CD14-positive monocyte (primary cell): ENCODE results near the gene DNAAF3. TPM values are rescaled to one million over a fixed set of nuclear protein-coding genes. Genes with fewer than 3 reads are reported as not detected.
"Not testable (repeated sequence)": the region's sequence is repeated elsewhere in the genome, so short reads cannot be mapped to it uniquely, and the experiment has no call there.

ENCODE experiments used
- DNase-seq, 3 donors: peaks; one replicate each; pipeline ENCODE4 v3.0.0-alpha.2; 2011 to 2022
- H2AFZ ChIP-seq: 2 replicates; pipeline ENCODE4 v1.6.0; 2012; ENCODE audit warnings: mild to moderate bottlenecking, low read depth, low read length, inconsistent platforms; ENCODE audit not compliant: insufficient read depth, poor library complexity, severe bottlenecking
- H3K27ac ChIP-seq, 2 donors: 1 replicate in 1 of 2; 2 replicates in 1 of 2; pipeline ENCODE4 v1.5.1; 2012 to 2013; ENCODE audit warnings: low read length in 2 of 2, control low read depth in 1 of 2, inconsistent platforms in 1 of 2, low read depth in 1 of 2, mild to moderate bottlenecking in 1 of 2
- H3K27me3 ChIP-seq, 2 donors: one replicate each; pipeline versions ENCODE4 v1.6.0 to v1.6.1; 2011 to 2013; ENCODE audit warnings: low read length in 2 of 2; ENCODE audit not compliant: control insufficient read depth in 2 of 2, insufficient read depth in 2 of 2
- H3K36me3 ChIP-seq, 2 donors: replicated peaks in 1 of 2; 1 replicate in 1 of 2; 2 replicates in 1 of 2; pipeline versions ENCODE4 v1.5.1 to v1.6.1; 2012 to 2013; ENCODE audit warnings: low read length in 2 of 2, control low read depth in 1 of 2, inconsistent platforms in 1 of 2, mild to moderate bottlenecking in 1 of 2; ENCODE audit not compliant: insufficient read depth in 2 of 2, control insufficient read depth in 1 of 2
- H3K4me1 ChIP-seq, 2 donors: 1 replicate in 1 of 2; 2 replicates in 1 of 2; pipeline versions ENCODE4 v1.5.1 to v1.6.1; 2012 to 2013; ENCODE audit warnings: low read length in 2 of 2, control low read depth in 1 of 2, inconsistent platforms in 1 of 2, mild to moderate bottlenecking in 1 of 2, moderate library complexity in 1 of 2; ENCODE audit not compliant: insufficient read depth in 2 of 2, control insufficient read depth in 1 of 2
- H3K4me2 ChIP-seq: replicated peaks from 2 replicates; pipeline ENCODE3; 2012; ENCODE audit warnings: low read length, moderate library complexity, mild to moderate bottlenecking; ENCODE audit not compliant: poor library complexity, severe bottlenecking; ENCODE audit errors: extremely low read depth
- H3K4me3 ChIP-seq, 3 experiments: fragments of 200-600 bp in 1 of 3; sonication (generic) in 1 of 3; replicated peaks in 1 of 3; 1 replicate in 2 of 3; 2 replicates in 1 of 3; pipeline ENCODE4 v1.5.1; 2011 to 2013; ENCODE audit warnings: low read length in 3 of 3, mild to moderate bottlenecking in 3 of 3, control low read depth in 2 of 3, low read depth in 2 of 3, inconsistent platforms in 1 of 3, moderate library complexity in 1 of 3
- H3K79me2 ChIP-seq: 2 replicates; pipeline ENCODE4 v1.6.0; 2012; ENCODE audit warnings: mild to moderate bottlenecking, control low read depth, inconsistent platforms, low read length, moderate library complexity; ENCODE audit not compliant: insufficient read depth
- H3K9ac ChIP-seq: 2 replicates; pipeline ENCODE4 v1.6.0; 2017; ENCODE audit warnings: low read length, mild to moderate bottlenecking; ENCODE audit not compliant: insufficient read depth, poor library complexity, severe bottlenecking
- H3K9me3 ChIP-seq, 2 donors: replicated peaks in 1 of 2; 1 replicate in 1 of 2; 2 replicates in 1 of 2; pipeline versions ENCODE4 v1.5.1 to v1.6.1; 2012 to 2013; ENCODE audit warnings: low read length in 2 of 2, control low read depth in 1 of 2; ENCODE audit not compliant: control insufficient read depth in 1 of 2, insufficient read depth in 1 of 2
- H4K20me1 ChIP-seq: 2 replicates; pipeline ENCODE4 v1.6.0; 2012; ENCODE audit warnings: mild to moderate bottlenecking, low read length, control low read depth, moderate library complexity; ENCODE audit not compliant: insufficient read depth
- H3K27ac Mint-ChIP-seq, 7 donors: one replicate each; pipeline ENCODE4 v1.8.0; 2020; ENCODE audit warnings: mild to moderate bottlenecking in 7 of 7, mixed read lengths in 7 of 7, moderate library complexity in 6 of 7, inconsistent platforms in 2 of 7
- H3K27me3 Mint-ChIP-seq, 3 donors: one replicate each; pipeline ENCODE4 v1.8.0; 2021 to 2022; ENCODE audit warnings: low read depth in 3 of 3, mild to moderate bottlenecking in 3 of 3, mixed read lengths in 3 of 3, moderate library complexity in 3 of 3, inconsistent platforms in 1 of 3
- H3K36me3 Mint-ChIP-seq, 2 donors: one replicate each; pipeline ENCODE4 v1.8.0; 2020; ENCODE audit warnings: mixed read lengths in 2 of 2, inconsistent platforms in 1 of 2, mild to moderate bottlenecking in 1 of 2
- H3K4me1 Mint-ChIP-seq: one replicate; pipeline ENCODE4 v1.8.0; 2020; ENCODE audit warnings: mild to moderate bottlenecking, mixed read lengths
- H3K4me3 Mint-ChIP-seq, 2 donors: one replicate each; pipeline ENCODE4 v1.8.0; 2020; ENCODE audit warnings: mild to moderate bottlenecking in 2 of 2, mixed read lengths in 2 of 2, moderate library complexity in 1 of 2
- H3K9me3 Mint-ChIP-seq, 7 donors: one replicate each; pipeline ENCODE4 v1.8.0; 2020 to 2022; ENCODE audit warnings: mixed read lengths in 7 of 7, mild to moderate bottlenecking in 6 of 7, moderate library complexity in 6 of 7, inconsistent platforms in 2 of 7
- WGBS: methylation state at CpG from one replicate; pipeline ENCODE4 v1.1.5; 2013; ENCODE audit warnings: missing lambda C conversion rate; ENCODE audit not compliant: insufficient coverage; 5-methylcytosine and 5-hydroxymethylcytosine counted together
- intact Hi-C, 2 donors: fragments of 100-400 bp; cut with micrococcal nuclease; formaldehyde crosslinking; loops; one replicate each; pipeline versions ENCODE4 v1.15.0 to v1.15.1; 2023
- polyA plus RNA-seq, 3 donors: library from polyadenylated mRNA; depleted of rRNA in 1 of 3; unstranded in 2 of 3; stranded (reverse) in 1 of 3; fragments of 300-500 nt in 2 of 3; fragments of >200 nt in 1 of 3; fragmentation: Illumina TruSeq in 2 of 3; gene quantifications; 1 replicate in 2 of 3; 2 replicates in 1 of 3; pipeline ENCODE4 v1.2.3, GENCODE V29; 2012 to 2021
- TF ChIP-seq, protein P1 (sequence below): fragments of 200-600 bp; IDR thresholded peaks from one replicate; pipeline ENCODE4 v1.8.0; 2022; ENCODE audit warnings: antibody characterized with exemption, mild to moderate bottlenecking

Gene DNAAF3
- polyA plus RNA-seq, 3 donors: 0.19 TPM; not detected in 2

DNA sequence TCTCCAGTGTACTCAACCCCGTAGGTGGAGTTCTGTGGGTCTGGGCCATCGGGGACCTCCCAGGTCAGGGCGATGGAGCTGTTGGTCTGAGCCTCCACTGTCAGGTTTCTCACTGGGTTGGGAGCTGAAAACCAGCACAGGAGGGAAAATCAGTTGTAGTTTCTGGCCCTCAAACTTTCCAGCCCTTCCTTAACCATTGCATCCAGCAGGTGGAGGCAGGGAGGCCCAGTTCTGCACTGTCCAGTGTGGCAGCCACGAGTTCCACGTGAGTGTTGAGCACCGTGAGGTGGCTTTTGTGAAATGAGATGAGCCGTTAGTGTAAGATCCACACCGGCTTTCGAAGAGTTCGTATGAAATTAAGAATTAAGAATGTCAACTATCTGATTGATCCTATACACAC, 35.8 kb upstream of the DNAAF3 start:
- DNase-seq, H2AFZ ChIP-seq, H3K4me1 Mint-ChIP-seq, H3K36me3 Mint-ChIP-seq, H4K20me1 ChIP-seq, H3K36me3 ChIP-seq, H3K9me3 Mint-ChIP-seq, H3K4me1 ChIP-seq, H3K27ac ChIP-seq, H3K79me2 ChIP-seq, H3K4me3 Mint-ChIP-seq, intact Hi-C loops, H3K4me2 ChIP-seq, H3K27me3 ChIP-seq, H3K9me3 ChIP-seq, H3K9ac ChIP-seq, H3K4me3 ChIP-seq, H3K27ac Mint-ChIP-seq: not testable (repeated sequence)
- TF ChIP-seq, protein P1, sequence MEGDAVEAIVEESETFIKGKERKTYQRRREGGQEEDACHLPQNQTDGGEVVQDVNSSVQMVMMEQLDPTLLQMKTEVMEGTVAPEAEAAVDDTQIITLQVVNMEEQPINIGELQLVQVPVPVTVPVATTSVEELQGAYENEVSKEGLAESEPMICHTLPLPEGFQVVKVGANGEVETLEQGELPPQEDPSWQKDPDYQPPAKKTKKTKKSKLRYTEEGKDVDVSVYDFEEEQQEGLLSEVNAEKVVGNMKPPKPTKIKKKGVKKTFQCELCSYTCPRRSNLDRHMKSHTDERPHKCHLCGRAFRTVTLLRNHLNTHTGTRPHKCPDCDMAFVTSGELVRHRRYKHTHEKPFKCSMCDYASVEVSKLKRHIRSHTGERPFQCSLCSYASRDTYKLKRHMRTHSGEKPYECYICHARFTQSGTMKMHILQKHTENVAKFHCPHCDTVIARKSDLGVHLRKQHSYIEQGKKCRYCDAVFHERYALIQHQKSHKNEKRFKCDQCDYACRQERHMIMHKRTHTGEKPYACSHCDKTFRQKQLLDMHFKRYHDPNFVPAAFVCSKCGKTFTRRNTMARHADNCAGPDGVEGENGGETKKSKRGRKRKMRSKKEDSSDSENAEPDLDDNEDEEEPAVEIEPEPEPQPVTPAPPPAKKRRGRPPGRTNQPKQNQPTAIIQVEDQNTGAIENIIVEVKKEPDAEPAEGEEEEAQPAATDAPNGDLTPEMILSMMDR: peak; percentile 24
- H3K27me3 Mint-ChIP-seq: peaks cover 6 to 39% (median 35%) of the 10 kb centered on the region in 3 donors
- WGBS: 80% methylated on average over 3 of the region's 10 CpGs

DNA sequence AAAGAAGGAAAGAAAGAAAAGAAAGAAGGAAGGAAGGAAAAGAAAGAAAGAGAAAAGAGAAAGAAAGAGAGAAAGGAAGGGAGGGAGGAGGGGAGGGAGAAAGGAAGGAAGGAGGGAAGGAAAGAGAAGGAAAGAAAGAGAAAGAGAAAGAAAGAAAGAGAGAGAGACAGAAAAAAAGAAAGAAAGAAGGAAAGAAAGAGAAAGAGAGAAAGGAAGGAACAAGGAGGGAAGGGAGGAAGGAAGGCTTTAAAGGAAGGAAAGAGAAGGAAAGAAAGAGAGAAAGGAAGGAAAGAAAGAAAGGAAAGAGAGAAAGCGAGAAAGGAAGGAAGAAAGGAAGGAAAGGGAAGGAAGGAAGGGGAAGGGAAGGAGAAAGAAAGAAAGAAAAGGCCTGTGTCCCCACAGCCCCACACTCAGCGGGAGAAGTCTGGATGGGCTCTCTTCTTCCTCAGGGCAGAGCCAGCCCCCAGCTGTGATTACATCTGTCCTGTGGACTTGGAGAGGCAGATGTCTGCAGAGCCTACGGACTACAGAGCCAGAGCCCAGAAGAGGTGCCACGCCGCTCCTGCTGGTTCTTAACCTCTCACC, 33.3 kb upstream of the DNAAF3 start:
- H3K27me3 ChIP-seq: no peaks in the 10 kb centered on the region
- no peaks in the 10 kb centered on the region for H3K79me2 ChIP-seq
- Mint-ChIP-seq H3K4me3 (peak overlapping the region in 1 of 2 donors; percentile 39), H3K27ac (peak overlapping the region in 2 of 7 donors; percentile 11 to 35), H3K27me3 (peaks cover 3 to 27% (median 19%) of the 10 kb centered on the region in 3 donors), H3K9me3 (no peaks in the 10 kb centered on the region), H3K4me1 (no peaks in the 10 kb centered on the region), H3K36me3 (no peaks in the 10 kb centered on the region)
- no peak overlapping the region for H3K4me2 ChIP-seq
- H3K27ac ChIP-seq: no peak overlapping the region
- TF ChIP-seq, protein P1: no peak
- no peak overlapping the region for H2AFZ ChIP-seq
- intact Hi-C loops: no loop called here
- no peaks in the 10 kb centered on the region for H4K20me1 ChIP-seq
- no peak for DNase-seq
- no peaks in the 10 kb centered on the region for H3K36me3 ChIP-seq
- no peaks in the 10 kb centered on the region for H3K4me1 ChIP-seq
- 80% methylated on average over 4 of the region's 5 CpGs for WGBS
- H3K9me3 ChIP-seq: no peaks in the 10 kb centered on the region
- no peak overlapping the region for H3K9ac ChIP-seq
- no peak overlapping the region for H3K4me3 ChIP-seq
